WTC11 (cell line): ENCODE results near the gene CRYZL1. TPM values are rescaled to one million over a fixed set of nuclear protein-coding genes. Genes with fewer than 3 reads are reported as not detected.

Experiments
- ATAC-seq: fragments of 200-7000 bp; cut with Tn5 transposase; 2 replicates; pipeline ENCODE4 v1.10.0; 2021; ENCODE audit warnings: mild to moderate bottlenecking, moderate library complexity
- CTCF ChIA-PET: fragments of 300-600 bp; sonication (Branson Sonifier 250); formaldehyde crosslinking; loops from one replicate; lab custom pipeline; 2021; ENCODE audit warnings: antibody characterized with exemption; lab: Charles Lee
- POLR2A ChIA-PET: fragments of 350-600 bp; sonication (Branson Sonifier 250); formaldehyde crosslinking; loops from one replicate; lab custom pipeline; 2021; ENCODE audit warnings: antibody characterized with exemption; lab: Charles Lee
- DNase-seq: peaks from one replicate; pipeline ENCODE4 v3.0.0; 2021; ENCODE audit warnings: low spot score
- H3K27ac Mint-ChIP-seq: 2 replicates; pipeline ENCODE4 v1.8.0; 2021; ENCODE audit warnings: mixed read lengths
- H3K27me3 Mint-ChIP-seq: 2 replicates; pipeline ENCODE4 v1.8.0; 2021; ENCODE audit warnings: low read depth, mild to moderate bottlenecking, moderate library complexity, mixed read lengths
- H3K36me3 Mint-ChIP-seq: 2 replicates; pipeline ENCODE4 v1.8.0; 2021; ENCODE audit warnings: mixed read lengths
- H3K4me1 Mint-ChIP-seq: 2 replicates; pipeline ENCODE4 v1.8.0; 2022; ENCODE audit warnings: mixed read lengths
- H3K4me3 Mint-ChIP-seq: 2 replicates; pipeline ENCODE4 v1.8.0; 2021; ENCODE audit warnings: mild to moderate bottlenecking, moderate library complexity, mixed read lengths
- H3K9me3 Mint-ChIP-seq: 2 replicates; pipeline ENCODE4 v1.8.0; 2021; ENCODE audit warnings: mixed read lengths
- CREB1 ChIP-seq: sonication (generic); formaldehyde crosslinking; IDR thresholded peaks from 2 replicates; pipeline ENCODE4 v1.8.0; 2023; ENCODE audit warnings: mild to moderate bottlenecking, missing genetic modification reagents
- FOXP1 ChIP-seq: sonication (generic); formaldehyde crosslinking; IDR thresholded peaks from 2 replicates; pipeline ENCODE4 v1.8.0; 2022; ENCODE audit warnings: missing genetic modification reagents, mild to moderate bottlenecking, moderate library complexity, borderline replicate concordance
- FOXP4 ChIP-seq: sonication (generic); formaldehyde crosslinking; IDR thresholded peaks from 2 replicates; pipeline ENCODE4 v1.8.0; 2022; ENCODE audit warnings: mild to moderate bottlenecking, missing genetic modification reagents
- GABPB1 ChIP-seq: sonication (generic); formaldehyde crosslinking; IDR thresholded peaks from 2 replicates; pipeline ENCODE4 v1.8.1; 2023; ENCODE audit warnings: mild to moderate bottlenecking, missing genetic modification reagents
- IRF2 ChIP-seq: sonication (generic); formaldehyde crosslinking; IDR thresholded peaks from 2 replicates; pipeline ENCODE4 v1.8.0; 2022; ENCODE audit warnings: low read depth, missing genetic modification reagents, borderline replicate concordance
- JAZF1 ChIP-seq: fragments of 250-450 bp; sonication (Bioruptor Pico); IDR thresholded peaks from 2 replicates; pipeline ENCODE4 v1.9.0; 2021; ENCODE audit warnings: moderate library complexity, mild to moderate bottlenecking, inconsistent platforms
- JUN ChIP-seq: sonication (generic); formaldehyde crosslinking; IDR thresholded peaks from 2 replicates; pipeline ENCODE4 v1.8.0; 2023; ENCODE audit warnings: mild to moderate bottlenecking, missing genetic modification reagents
- MLX ChIP-seq: sonication (generic); formaldehyde crosslinking; IDR thresholded peaks from 2 replicates; pipeline ENCODE4 v1.8.1; 2023; ENCODE audit warnings: mild to moderate bottlenecking, missing genetic modification reagents, moderate library complexity
- NFE2L1 ChIP-seq: sonication (generic); formaldehyde crosslinking; IDR thresholded peaks from 2 replicates; pipeline ENCODE4 v1.8.1; 2023; ENCODE audit warnings: missing genetic modification reagents
- SMAD3 ChIP-seq: sonication (generic); formaldehyde crosslinking; IDR thresholded peaks from 2 replicates; pipeline ENCODE4 v1.8.0; 2022; ENCODE audit warnings: missing genetic modification reagents, mild to moderate bottlenecking, borderline replicate concordance
- TEAD4 ChIP-seq: sonication (generic); formaldehyde crosslinking; IDR thresholded peaks from 2 replicates; pipeline ENCODE4 v1.8.0; 2022; ENCODE audit warnings: mild to moderate bottlenecking, missing genetic modification reagents
- ZBTB21 ChIP-seq: sonication (generic); formaldehyde crosslinking; IDR thresholded peaks from 2 replicates; pipeline ENCODE4 v1.8.1; 2023; ENCODE audit warnings: mild to moderate bottlenecking, missing genetic modification reagents, borderline replicate concordance
- ZBTB43 ChIP-seq: sonication (generic); formaldehyde crosslinking; IDR thresholded peaks from 2 replicates; pipeline ENCODE4 v1.8.1; 2023; ENCODE audit warnings: mild to moderate bottlenecking, missing genetic modification reagents
- ZNF121 ChIP-seq: sonication (generic); formaldehyde crosslinking; IDR thresholded peaks from 2 replicates; pipeline ENCODE4 v1.8.0; 2023; ENCODE audit warnings: missing genetic modification reagents
- ZNF219 ChIP-seq: sonication (generic); formaldehyde crosslinking; IDR thresholded peaks from 2 replicates; pipeline ENCODE4 v1.8.0; 2023; ENCODE audit warnings: missing genetic modification reagents, mild to moderate bottlenecking, borderline replicate concordance
- ZNF263 ChIP-seq: sonication (generic); formaldehyde crosslinking; IDR thresholded peaks from 2 replicates; pipeline ENCODE4 v1.8.1; 2022; ENCODE audit warnings: low read depth, mild to moderate bottlenecking, moderate library complexity, missing genetic modification reagents
- ZNF281 ChIP-seq: sonication (generic); formaldehyde crosslinking; IDR thresholded peaks from 2 replicates; pipeline ENCODE4 v1.8.0; 2023; ENCODE audit warnings: mild to moderate bottlenecking, missing genetic modification reagents
- ZNF396 ChIP-seq: fragments of 250-450 bp; sonication (Bioruptor Pico); IDR thresholded peaks from 2 replicates; pipeline ENCODE4 v1.8.0; 2021; ENCODE audit warnings: mild to moderate bottlenecking, moderate library complexity, borderline replicate concordance
- ZNF423 ChIP-seq: fragments of 250-450 bp; sonication (Bioruptor Pico); IDR thresholded peaks from 2 replicates; pipeline ENCODE4 v2.1.2; 2022; ENCODE audit warnings: mild to moderate bottlenecking, moderate library complexity
- ZNF425 ChIP-seq: fragments of 250-450 bp; sonication (Bioruptor Pico); conservative IDR thresholded peaks from 2 replicates; pipeline ENCODE4 v1.9.0; 2021; ENCODE audit warnings: mild to moderate bottlenecking
- ZNF512 ChIP-seq: sonication (generic); formaldehyde crosslinking; IDR thresholded peaks from 2 replicates; pipeline ENCODE4 v1.8.1; 2022; ENCODE audit warnings: missing genetic modification reagents, borderline replicate concordance
- total RNA-seq: library from RNA; stranded (reverse); gene quantifications from 3 replicates; pipeline ENCODE4 v1.2.3, GENCODE V29; 2021

The CRYZL1 gene
- total RNA-seq, 1 experiment from 2014 or later: 21.9 TPM

- TF ChIP-seq JUN (CRISPR knock-in tag) (no peak), ZNF512 (CRISPR knock-in tag) (no peak), ZNF281 (CRISPR knock-in tag) (no peak), FOXP1 (CRISPR knock-in tag) (no peak), MLX (no peak)
- TF ChIP-seq, all 79 proteins: peak for 0
These were observed 44.8 kb upstream of the CRYZL1 start (continued) for GRCh38 chr21:33686386-33686785.

GRCh38 chr21:33685613-33686197 is 44.2 kb upstream of the CRYZL1 start:
- DNase-seq (no peak), ATAC-seq (no peak)
- Mint-ChIP-seq H3K27ac (peak overlapping the region; percentile 100), H3K4me1 (peaks cover 70% of the 10 kb centered on the region), H3K36me3 (peaks cover 3% of the 10 kb centered on the region), H3K4me3 (peak overlapping the region; percentile 61), H3K9me3 (0 out of 2 replicates have a peak, but pooled peaks cover 5% of the 10 kb centered on the region), H3K27me3 (no peaks in the 10 kb centered on the region)
- TF ChIP-seq SMAD3 (CRISPR knock-in tag) (no peak), TEAD4 (no peak), ZBTB21 (CRISPR knock-in tag) (no peak), FOXP4 (CRISPR knock-in tag) (no peak), ZNF219 (no peak), ZNF281 (CRISPR knock-in tag) (no peak), CREB1 (no peak), ZBTB43 (no peak), ZNF263 (CRISPR knock-in tag) (no peak), ZNF396 (CRISPR knock-in tag) (no peak), MLX (no peak), JUN (CRISPR knock-in tag) (no peak), ZNF121 (CRISPR knock-in tag) (no peak), IRF2 (CRISPR knock-in tag) (no peak), NFE2L1 (CRISPR knock-in tag) (no peak), ZNF425 (CRISPR knock-in tag) (no peak), GABPB1 (CRISPR knock-in tag) (no peak), JAZF1 (CRISPR knock-in tag) (no peak), ZNF423 (CRISPR knock-in tag) (no peak)
- ChIA-PET POLR2A (no interaction called here), CTCF (interaction anchor here (0.7 to 1.0 kb wide), 2 partner anchors 80 to 164 kb away, joined by 3 to 5 read pairs; no protein-coding TSS in a partner anchor)
